ENCODE results near the gene LYPLA2.
"Not testable (repeated sequence)": the region's sequence is repeated elsewhere in the genome, so short reads cannot be mapped to it uniquely, and the experiment has no call there.

LYPLA2 gene

DNA sequence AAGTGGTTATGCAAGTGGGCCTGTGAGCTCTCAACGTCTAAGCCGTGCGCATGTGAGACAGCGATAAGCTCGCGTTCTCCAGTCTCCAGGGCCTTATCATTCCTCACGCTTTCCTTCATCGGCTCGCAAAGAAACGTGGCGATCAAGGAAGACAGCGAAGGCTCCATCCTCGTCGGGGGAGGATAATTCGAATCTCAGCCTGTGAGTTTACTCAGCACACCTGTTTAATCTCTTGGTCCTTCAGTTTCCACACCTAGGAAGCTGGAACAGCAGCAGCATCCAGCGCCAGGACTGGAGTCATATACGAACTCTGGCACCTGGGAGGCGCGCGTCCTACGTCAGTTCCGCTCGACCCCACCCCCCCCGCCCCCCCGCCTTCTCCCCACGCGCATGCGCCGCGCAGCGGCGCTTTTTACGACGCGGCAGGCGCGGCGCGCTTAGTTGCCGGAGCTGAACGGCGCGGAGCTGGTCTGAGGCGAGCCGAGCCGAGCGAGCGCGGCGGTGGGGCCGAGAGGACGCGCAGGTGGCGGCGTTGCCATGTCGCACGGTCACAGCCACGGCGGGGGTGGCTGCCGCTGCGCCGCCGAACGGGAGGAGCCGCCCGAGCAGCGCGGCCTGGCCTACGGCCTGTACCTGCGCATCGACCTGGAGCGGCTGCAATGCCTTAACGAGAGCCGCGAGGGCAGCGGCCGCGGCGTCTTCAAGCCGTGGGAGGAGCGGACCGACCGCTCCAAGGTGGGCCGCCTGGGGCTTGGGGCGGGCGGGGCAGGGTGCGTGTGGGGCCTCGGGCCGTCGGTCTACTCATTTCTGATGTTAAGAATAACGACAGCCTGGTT lies 12.7 kb upstream of the LYPLA2 start, which contains the start of gene PITHD1:
TSS of gene PITHD1 (plus strand) at position 440 of the 836 bp plus-strand sequence. CDS start at position 538, 98 bp downstream.
- DNase-seq (ENCODE audit: low read depth in 2 of 3, low spot score in 1 of 3) = peak; percentile 47 to 75 (median 67)

DNA sequence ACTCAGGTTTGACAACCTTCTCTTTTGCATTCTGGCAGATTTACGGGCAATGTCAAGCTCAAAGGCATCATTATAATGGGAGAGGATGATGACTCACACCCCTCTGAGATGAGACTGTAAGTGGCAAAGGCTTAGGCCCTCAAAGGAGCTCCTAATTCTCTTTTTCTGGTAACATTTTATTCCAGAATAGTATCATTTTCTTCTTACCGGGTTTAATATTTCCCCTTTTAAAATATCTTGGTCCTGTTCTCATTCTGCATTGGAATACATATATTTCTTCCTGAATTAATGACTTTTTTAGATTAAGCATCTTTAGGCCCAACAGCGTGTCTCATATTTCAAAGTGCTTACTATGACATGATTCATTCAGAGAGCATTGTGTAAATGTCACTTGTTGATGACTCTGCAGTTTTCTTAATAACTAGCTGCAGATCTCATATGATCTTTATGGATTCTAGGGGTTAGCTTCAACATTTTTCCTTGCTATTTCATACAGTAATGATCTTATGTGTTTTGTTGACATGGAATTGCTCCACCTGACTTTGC lies 11.0 kb upstream of the LYPLA2 start:
- DNase-seq (ENCODE audit: low read depth in 2 of 3, low spot score in 1 of 3) = no peak

DNA sequence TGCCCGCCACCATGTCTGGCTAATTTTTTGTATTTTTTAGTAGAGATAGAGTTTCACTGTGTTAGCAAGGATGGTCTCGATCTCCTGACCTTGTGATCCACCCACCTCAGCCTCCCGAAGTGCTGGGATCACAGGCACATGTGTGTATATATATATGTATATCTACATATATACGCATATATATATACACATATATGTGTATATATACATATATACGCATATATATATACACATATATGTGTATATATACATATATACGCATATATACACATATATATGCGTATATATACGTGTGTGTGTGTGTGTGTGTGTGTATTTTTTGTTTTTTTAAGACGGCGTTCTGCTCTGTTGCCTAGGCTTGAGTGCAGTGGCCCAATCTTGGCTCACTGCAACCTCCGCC lies 7.8 kb upstream of the LYPLA2 start:
- DNase-seq (ENCODE audit: low read depth in 2 of 3, low spot score in 1 of 3) = not testable (repeated sequence)

DNA sequence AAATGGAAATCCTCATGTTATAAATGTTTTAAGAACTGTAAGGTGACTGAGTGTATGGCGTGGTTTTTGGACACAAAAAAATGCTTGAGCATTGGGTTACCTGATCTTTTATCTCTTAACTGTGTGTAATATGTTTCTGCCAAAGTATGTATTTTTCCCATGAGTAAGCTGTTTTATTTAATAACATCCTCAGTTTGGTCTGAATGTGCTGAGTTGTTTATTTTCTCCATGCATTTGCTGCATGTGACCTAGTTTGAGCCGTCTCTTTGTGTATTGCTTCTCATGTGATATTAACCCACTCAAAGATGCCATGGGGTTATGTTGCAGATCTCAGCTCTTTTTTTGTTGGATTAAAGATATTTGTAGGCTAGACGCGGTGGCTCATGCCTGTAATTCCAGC lies 6.1 kb upstream of the LYPLA2 start:
- DNase-seq (ENCODE audit: low read depth in 2 of 3, low spot score in 1 of 3) = no peak

DNA sequence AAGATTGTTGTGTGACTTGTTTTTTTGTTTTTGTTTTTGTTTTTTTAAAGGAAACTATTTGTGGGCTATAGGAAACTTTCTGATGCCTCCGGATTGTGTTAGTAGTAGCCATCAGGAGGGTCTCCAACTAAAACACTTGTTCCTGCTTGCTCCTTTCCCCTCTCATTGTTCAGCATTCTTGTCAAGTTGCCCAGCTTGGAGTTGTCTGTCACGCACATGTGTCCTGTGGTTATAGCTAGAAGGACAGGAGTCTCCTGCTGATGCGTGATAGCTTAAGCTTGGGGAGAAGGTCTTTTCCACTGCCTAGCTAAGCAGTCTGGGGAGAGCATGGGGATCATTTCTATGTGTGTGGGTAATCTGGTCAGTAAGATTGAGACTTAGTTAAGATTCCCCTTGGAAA lies 3.2 kb upstream of the LYPLA2 start:
- no peak for DNase-seq (ENCODE audit: low read depth in 2 of 3, low spot score in 1 of 3)

DNA sequence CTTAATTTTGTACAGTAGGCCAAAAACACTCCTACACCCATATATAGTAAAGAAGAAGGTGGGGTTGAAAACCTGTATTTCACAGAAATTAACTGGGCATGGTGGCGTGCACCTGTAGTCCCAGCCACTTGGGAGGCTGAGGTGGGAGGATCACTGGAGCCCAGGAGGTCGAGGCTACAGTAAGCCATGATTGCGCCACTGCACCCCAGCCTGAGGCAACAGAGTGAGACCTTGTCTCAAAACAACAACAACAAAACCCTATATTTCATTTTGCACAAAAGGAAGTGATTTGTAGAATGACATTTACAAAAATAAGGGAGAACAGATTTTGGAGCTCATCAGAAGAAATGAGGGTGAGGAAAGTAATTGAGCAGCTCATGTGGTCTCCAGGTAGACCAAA lies 2.2 kb upstream of the LYPLA2 start:
- DNase-seq (ENCODE audit: low read depth in 2 of 3, low spot score in 1 of 3) = no peak

DNA sequence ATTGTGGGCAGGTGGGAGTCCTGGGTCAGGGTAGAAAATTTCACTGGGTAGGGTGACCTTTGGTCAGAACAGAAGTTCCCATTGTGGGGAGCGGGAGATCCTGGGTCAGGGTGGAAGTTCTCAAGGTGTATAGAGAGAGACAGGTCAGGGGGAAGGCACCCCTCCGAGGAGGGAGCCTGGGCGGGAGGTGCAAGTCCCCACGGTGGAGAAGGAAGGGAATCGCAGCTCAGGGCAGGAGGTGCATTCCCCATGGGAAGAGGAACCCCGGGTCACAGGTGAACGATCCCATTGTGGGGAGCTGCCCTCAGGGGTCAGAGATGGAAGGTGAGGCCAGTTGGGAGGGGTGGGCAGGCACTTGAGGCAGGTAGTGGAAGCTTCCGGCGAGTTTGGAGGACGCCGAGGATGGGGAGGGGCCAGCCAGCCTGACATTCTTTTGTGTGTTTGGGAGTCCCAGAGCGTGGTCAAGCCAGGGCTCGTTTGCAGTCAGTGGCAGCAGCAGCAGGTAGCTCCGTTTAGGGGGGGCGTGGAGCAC lies 637 bp downstream of the LYPLA2 start:
- peak in 1 of 3 donors; percentile 16 for DNase-seq (ENCODE audit: low read depth in 2 of 3, low spot score in 1 of 3)

DNA sequence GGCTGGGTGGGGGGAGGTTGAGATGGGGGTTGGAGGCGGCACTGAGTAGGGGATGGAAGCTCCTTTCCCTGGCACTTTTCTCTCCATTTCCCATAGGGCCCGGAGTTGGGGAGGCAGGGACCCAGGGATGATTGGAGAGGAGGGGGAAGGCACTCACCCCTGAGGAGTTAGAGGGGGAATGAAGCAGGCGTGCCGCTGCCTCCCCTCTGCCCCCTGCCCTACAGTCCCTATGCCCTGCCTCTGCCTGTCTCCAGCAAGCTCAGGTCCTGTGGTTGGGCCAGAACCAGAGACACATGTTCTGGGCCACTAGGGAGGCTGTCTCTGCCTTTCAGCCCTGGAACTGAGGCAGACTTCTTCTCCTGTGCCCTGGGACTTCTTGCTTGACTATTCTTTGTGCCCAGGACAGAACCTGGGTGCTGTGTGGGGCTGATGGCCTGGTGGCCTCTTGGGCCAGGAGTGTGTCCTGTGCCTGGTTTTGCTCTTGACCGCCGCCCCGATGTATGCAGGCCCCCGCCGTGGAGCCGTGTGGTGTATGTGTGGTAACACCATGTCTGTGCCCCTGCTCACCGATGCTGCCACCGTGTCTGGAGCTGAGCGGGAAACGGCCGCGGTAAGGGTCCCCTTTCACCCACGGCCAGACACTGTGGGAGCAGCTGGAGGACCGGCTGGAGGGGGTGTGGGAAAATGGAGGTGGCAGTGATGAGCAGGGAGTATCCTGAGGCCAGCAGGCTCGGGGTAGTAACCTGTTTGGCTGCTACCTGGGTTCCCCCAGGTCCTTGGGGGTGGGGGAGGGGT lies 1.4 kb downstream of the LYPLA2 start:
- DNase-seq (ENCODE audit: low read depth in 2 of 3, low spot score in 1 of 3) = no peak

DNA sequence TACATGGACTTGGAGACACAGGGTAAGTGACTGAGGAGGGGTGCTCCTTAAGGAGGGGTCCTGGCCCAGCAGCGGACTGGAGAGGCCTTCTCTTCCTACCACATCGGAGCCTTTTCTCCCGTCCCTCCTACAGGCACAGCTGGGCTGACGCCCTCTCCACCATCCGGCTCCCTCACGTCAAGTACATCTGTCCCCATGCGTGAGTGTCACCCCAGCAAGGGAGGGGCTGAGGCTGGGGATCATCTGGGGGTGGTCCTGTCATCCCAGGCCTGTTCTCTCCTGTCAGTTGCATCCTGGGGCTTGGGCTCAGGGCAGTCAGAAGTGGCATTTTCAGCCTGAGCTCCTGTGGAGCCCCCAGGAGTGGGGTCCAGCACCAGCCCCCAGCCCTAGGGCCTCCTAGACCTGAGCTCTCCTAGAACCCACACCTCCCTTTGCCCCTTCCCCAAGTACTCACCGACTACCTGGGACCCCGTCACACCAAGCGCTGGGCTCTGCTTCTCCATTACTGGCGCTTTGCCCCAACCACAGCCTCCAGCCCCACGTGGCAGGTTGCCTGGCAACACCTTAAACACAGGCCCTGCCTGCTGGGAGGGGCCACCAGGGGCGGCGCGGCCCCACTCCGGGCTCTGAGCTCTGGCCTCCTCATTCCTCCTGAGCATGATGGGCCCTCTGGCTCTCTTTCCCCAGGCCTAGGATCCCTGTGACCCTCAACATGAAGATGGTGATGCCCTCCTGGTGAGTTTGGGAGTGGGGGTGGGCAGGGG lies 2.3 kb downstream of the LYPLA2 start:
- DNase-seq (ENCODE audit: low read depth in 2 of 3, low spot score in 1 of 3) = no peak

DNA sequence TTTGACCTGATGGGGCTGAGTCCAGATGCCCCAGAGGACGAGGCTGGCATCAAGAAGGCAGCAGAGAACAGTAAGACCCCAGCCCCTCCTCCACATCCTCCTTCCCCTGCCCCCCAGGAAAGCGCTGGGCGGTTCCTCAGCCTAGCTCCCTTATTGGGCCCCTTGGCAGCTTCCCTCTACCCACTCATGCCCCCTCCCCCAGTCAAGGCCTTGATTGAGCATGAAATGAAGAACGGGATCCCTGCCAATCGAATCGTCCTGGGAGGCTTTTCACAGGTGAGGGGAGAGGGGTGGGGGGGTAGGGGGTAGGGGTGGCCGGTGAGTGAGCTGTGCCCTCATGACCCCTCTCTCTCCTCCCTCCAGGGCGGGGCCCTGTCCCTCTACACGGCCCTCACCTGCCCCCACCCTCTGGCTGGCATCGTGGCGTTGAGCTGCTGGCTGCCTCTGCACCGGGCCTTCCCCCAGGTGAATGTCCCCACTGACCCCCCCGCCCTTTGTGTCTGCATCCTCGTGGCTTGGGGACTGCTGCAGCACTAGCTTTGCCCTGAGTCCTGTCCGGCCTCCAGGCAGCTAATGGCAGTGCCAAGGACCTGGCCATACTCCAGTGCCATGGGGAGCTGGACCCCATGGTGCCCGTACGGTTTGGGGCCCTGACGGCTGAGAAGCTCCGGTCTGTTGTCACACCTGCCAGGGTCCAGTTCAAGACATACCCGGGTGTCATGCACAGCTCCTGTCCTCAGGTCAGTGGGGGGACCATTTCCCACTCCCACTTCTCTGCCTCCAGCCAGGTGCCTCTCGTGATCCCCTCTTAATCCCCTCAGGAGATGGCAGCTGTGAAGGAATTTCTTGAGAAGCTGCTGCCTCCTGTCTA lies 3.2 kb downstream of the LYPLA2 start:
- no peak for DNase-seq (ENCODE audit: low read depth in 2 of 3, low spot score in 1 of 3)

DNA sequence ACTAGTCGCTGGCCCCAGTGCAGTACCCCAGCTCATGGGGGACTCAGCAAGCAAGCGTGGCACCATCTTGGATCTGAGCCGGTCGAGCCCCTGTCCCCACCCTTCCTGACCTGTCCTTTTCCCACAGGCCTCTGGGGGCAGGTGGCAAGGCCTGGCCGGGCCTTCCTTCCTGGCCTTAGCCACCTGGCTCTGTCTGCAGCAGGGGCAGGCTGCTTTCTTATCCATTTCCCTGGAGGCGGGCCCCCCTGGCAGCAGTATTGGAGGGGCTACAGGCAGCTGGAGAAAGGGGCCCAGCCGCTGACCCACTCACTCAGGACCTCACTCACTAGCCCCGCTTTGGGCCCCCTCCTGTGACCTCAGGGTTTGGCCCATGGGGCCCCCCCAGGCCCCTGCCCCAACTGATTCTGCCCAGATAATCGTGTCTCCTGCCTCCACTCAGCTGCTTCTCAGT lies 3.8 kb downstream of the LYPLA2 start:
- DNase-seq (ENCODE audit: low read depth in 2 of 3, low spot score in 1 of 3) = not testable (repeated sequence)

DNA sequence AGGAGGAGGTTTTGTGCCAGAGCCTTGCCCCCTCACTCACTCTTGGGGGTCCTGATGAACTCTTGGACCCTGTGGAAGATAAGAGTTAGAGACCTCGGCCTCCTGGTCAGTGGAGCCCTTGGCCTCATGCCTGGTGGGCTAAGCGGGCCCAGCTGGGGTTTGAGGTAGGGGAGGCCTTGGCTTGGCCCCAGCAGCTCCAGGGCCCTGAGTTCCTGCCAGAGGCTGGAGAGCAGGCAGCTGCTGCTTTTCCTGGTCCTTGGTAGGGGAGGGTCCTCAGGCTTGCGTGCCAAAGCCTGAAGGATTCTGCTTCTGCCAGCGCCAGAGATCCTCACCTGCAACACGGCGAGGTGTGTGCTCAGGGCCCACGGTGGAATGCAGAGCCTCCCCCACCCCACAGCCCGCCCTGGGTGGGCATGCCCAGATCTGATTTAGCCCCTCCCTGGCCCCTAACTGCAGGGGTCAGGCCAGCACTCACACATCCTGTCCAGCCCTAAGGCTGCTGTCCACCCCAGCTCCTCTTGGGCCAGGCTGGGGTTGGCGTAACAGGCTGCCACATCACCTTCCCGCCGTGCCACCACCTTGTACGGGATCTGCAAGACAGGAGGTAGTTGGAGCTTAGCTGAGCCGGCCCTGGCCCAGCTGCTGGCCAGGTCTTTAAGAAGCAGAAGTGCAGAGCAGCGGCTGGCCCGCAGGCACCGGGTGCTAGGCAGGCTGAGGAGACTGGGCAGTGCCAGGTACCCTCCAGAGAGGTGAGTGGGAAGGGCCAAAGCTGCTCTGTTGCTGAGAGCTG lies 4.9 kb downstream of the LYPLA2 start:
- no peak for DNase-seq (ENCODE audit: low read depth in 2 of 3, low spot score in 1 of 3)

DNA sequence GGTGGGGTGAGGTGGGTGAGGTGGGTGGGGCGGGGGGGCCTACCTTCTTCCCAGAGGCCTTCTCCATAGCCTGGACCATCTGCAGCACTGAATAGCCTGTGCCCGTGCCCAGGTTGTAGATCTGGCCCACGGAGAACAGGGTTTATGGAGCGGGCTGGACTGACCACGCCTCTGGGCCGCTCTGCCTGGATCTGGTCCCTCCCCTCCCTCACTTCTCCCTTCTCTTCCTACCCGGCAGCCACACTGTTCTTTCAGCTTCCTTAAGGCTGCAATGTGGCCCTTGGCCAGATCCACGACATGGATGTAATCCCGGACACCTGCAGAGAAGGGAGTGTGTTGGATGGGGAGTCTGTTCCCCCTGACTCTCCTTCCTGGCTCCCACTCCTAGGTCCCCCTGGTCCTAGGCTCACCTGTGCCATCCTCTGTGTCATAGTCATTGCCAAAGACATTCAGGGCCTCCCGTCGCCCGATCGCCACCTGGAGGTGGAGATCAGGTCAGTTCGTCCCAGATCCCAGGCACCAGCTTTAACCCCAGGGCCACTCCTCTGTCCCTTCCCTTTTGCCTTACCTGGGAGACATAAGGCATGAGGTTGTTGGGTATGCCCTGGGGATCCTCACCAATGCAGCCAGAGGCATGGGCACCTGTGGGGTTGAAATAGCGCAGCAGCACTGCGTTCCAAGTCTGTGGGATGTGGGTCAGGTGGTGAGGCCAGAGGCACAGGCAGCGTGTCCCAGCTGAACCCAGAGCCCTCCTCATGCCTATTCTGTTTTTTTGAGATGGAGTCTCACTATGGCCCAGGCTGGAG lies 5.7 kb downstream of the LYPLA2 start:
- DNase-seq (ENCODE audit: low read depth in 2 of 3, low spot score in 1 of 3) = no peak

DNA sequence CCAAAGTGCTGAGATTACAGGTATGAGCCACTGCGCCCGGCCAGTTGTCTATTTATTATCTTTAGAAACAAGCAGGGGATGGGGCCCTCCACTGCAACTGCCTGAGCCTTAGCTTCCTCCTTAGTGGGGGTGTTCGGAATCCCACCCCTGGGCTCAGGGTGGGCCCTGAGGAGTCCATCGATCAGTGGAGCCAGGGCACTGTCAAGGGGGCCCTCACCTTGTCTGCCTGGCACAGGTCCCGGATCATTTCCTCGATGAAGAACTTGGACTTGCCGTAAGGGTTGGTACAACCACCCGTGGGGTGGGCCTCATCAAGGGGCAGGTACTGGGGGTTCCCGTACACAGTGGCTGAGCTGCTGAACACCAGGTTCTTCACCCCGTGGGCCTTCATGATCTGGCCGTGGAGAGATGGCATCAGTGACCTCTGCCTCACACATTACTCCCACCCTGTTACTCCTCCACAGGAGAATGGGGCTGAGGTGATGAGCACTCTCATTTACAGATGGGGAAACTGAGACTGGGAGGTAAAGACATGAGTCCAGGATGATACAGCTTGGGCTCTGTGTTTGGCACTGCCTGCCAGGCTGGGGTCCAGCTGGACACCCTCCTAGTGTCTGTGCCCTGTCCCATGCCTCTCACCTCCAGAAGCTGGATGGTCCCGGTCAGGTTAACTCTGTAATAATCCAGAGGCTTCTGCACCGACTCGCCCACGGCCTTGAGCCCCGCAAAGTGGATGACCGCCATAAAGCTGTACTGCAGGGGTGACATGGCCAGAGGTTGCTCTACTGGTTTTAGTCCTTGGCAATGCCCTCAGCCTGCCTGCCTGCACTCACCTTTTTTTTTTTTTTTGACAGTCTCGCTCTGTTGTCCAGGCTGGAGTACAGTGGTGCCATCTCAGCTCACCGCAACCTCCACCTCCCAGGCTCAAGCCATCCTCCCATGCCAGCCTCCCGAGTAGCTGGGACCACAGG lies 6.8 kb downstream of the LYPLA2 start:
- DNase-seq (ENCODE audit: low read depth in 2 of 3, low spot score in 1 of 3) = no peak

DNA sequence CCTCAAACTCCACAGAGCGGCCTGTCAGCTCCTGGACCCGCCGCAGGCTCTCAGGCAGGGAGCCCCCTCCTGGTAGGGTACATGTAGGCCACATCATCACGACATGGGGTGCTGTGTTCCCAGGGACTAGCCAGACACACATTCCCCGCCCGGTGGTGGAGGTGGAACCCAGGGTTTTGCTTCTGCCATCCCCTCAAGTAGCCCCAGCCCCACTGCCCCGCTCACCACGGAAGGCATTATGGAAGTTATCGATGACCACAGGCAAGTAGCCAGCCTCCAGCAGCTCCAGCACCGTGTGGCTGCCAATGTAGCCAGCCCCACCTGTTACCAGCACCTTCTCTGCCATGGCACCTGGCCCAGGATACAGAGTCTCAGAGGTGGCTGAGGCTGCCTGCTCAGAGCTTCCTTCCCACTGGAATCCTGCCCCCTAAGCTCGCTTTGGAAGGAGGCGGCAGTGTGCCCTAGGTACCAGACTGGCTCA lies 7.8 kb downstream of the LYPLA2 start:
- DNase-seq (ENCODE audit: low read depth in 2 of 3, low spot score in 1 of 3) = no peak

DNA sequence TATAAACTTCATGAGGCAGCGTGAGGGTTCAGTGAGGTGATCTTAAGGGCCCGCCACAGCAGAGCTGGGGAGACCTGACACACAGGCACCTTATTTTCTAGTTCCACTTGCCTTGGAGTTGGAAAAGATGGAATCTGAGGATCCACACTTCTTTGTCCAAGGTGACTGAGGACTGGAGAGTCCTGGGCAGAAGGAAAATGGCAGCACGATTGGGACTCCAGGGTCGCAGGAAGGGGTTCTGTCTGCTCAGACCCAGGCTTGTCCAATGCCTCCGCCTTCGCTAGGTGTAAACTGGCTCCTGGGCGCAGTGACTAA lies 8.3 kb downstream of the LYPLA2 start:
- no peak for DNase-seq (ENCODE audit: low read depth in 2 of 3, low spot score in 1 of 3)

Measured in stimulated activated CD4-positive, alpha-beta T cell treated with anti-CD3 and anti-CD28 coated beads, Interleukin-12 subunit alpha, Interleukin-12 subunit beta, amount 100 ng/mL, for 48 hours (primary cell).